HEK293T (cell line): ENCODE measurements around the gene OR2M2.

Experiments used
- ARNT ChIP-seq: fragments of 450-650 bp; IDR thresholded peaks from 2 replicates; pipeline ENCODE4 v1.6.1; 2017; ENCODE audit warnings: mild to moderate bottlenecking
- BHLHE40 ChIP-seq: fragments of 450-650 bp; IDR thresholded peaks from 2 replicates; pipeline ENCODE4 v1.6.1; 2016; ENCODE audit warnings: mild to moderate bottlenecking, moderate library complexity, borderline replicate concordance
- CTBP1 ChIP-seq: fragments of 450-650 bp; IDR thresholded peaks from 2 replicates; pipeline ENCODE4 v1.6.1; 2016; ENCODE audit warnings: borderline replicate concordance
- ELF4 ChIP-seq: fragments of 450-650 bp; IDR thresholded peaks from 2 replicates; pipeline ENCODE4 v1.6.1; 2017; ENCODE audit warnings: antibody characterized with exemption
- FOXK2 ChIP-seq: fragments of 450-650 bp; IDR thresholded peaks from 2 replicates; pipeline ENCODE4 v1.6.1; 2016; ENCODE audit warnings: mild to moderate bottlenecking
- FOXM1 ChIP-seq: fragments of 450-650 bp; IDR thresholded peaks from 2 replicates; pipeline ENCODE4 v1.6.1; 2017; ENCODE audit warnings: mild to moderate bottlenecking, borderline replicate concordance
- HDGF ChIP-seq: fragments of 450-650 bp; IDR thresholded peaks from 2 replicates; pipeline ENCODE4 v1.6.1; 2017; ENCODE audit warnings: antibody characterized with exemption, borderline replicate concordance
- LEF1 ChIP-seq: fragments of 450-650 bp; IDR thresholded peaks from 2 replicates; pipeline ENCODE4 v1.6.1; 2017; ENCODE audit warnings: mild to moderate bottlenecking, borderline replicate concordance
- PKNOX1 ChIP-seq: fragments of 450-650 bp; IDR thresholded peaks from 2 replicates; pipeline ENCODE4 v1.6.1; 2016
- SP1 ChIP-seq: fragments of 450-650 bp; IDR thresholded peaks from 2 replicates; pipeline ENCODE4 v1.6.1; 2017
- SUZ12 ChIP-seq: fragments of 450-650 bp; IDR thresholded peaks from 2 replicates; pipeline ENCODE4 v1.6.1; 2016; ENCODE audit warnings: mild to moderate bottlenecking

- TF ChIP-seq CTBP1 (no peak), BHLHE40 (no peak), FOXM1 (no peak), ARNT (no peak), SP1 (no peak), LEF1 (no peak), SUZ12 (no peak), ELF4 (no peak), PKNOX1 (no peak), FOXK2 (no peak), HDGF (no peak)
These were observed 37.8 kb upstream of the OR2M2 start for GRCh38 chr1:248136811-248137210.
